Cardiac fibroblast (primary cell): ENCODE measurements around the gene MTHFSD.

Experiments used
- DNase-seq, 2 donors: peaks; one replicate each; pipeline versions ENCODE4 v3.0.0 to v3.0.0-alpha.2; 2010; ENCODE audit warnings: low read depth in 2 of 2
- H3K4me3 ChIP-seq, 2 donors: replicated peaks in 1 of 2; 1 replicate in 1 of 2; 2 replicates in 1 of 2; pipeline ENCODE4 v1.5.1; 2011; ENCODE audit warnings: low read depth in 2 of 2, low read length in 2 of 2, mild to moderate bottlenecking in 2 of 2, moderate library complexity in 1 of 2
- CTCF ChIP-seq: IDR thresholded peaks from one replicate; pipeline ENCODE4 v1.5.1; 2011; ENCODE audit warnings: low read depth, mild to moderate bottlenecking, low read length, inconsistent platforms

The MTHFSD gene

GRCh38 chr16:86499889-86500707 lies 54.9 kb downstream of the MTHFSD start:
- no peak overlapping the region for H3K4me3 ChIP-seq
- TF ChIP-seq CTCF: no peak
- no peak for DNase-seq

DNA sequence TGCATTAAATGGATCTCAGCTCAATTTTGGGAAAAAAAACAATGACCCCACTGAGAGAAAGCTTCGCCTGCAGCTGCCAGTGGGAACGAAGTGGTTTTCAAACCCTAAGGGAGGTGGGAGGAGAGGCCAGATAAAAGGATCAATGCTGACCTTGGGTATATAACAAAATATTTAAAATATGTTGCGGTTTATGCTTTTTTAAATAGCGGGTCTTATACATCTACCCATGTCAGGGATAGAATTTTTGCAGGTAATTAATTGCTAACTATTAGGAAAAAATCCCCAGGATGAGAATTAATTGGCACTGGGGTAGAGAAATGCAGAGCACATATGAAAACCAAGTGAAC lies 55.6 kb downstream of the MTHFSD start:
- no peak for TF ChIP-seq CTCF
- no peak overlapping the region for H3K4me3 ChIP-seq
- DNase-seq: no peak

DNA sequence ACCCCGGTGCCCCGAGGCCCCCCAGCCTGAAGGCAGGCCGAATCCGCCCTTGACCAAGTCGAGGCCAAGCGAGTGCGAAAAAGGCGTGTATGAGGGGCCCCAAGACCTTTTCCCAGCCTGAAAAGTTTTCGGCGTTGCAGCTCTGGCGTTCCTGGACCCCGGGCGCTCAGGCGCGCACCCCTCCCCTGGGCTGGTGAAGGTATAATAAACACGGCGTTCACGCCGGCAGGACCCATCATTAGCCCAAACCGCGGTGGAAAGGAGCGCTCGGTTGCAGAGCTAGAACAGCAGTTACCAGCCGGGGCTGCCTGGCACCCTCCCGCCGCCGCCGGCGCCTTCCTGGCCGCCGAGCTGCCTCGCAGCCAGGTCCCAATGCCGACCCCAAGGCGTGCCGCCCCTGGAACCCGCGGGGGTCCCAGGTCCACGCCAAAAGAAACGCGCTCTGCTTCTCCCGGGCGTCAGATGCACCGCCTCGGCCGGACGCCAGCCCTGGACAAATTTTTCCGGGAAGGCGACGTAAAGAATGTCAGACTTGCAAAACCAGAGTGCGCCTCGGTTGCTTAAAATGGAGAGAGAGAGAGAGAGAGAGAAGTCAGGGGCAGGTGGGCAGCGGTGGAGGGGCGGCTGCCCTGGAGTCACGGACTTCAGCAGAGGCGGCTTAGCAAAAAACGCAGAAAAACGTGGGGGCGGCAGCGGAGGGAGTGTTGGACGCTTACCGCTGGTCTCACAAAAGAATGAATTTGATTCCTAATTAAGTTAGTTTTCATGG lies 56.2 kb downstream of the MTHFSD start:
- no peak overlapping the region for H3K4me3 ChIP-seq
- peak in 1 of 2 donors; percentile 53 for DNase-seq
- no peak for TF ChIP-seq CTCF

DNA sequence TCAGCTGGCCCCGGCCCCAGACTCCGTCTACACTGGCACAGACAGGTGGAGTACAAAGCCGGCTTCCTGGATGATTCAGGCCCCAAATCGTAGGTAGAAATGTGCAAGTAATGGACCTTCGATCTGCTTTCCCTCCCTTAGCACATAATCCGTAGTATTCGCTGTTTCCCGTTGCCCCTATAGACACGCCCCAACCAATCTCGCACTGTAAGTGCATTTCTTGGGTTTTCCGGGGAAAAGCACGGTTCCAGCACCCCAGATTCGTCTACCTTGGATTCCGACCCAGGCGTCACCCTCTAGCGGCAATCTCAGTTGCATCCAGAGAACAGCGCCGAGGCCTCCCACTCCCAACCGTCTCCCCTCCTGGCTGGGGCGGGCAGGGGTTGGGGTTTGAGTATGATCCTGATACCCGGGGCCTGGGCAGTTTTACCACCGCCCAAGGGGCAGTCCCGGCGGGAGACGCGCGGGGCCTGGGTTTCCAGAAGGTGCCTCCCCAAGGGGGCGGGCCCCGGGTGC lies 56.8 kb downstream of the MTHFSD start:
- no peak overlapping the region for H3K4me3 ChIP-seq
- no peak for TF ChIP-seq CTCF
- DNase-seq: no peak

- no peak for TF ChIP-seq CTCF
- DNase-seq: no peak
- H3K4me3 ChIP-seq: no peak overlapping the region
Measured at GRCh38 chr16:86497551-86498021, 57.4 kb downstream of the MTHFSD start.

DNA sequence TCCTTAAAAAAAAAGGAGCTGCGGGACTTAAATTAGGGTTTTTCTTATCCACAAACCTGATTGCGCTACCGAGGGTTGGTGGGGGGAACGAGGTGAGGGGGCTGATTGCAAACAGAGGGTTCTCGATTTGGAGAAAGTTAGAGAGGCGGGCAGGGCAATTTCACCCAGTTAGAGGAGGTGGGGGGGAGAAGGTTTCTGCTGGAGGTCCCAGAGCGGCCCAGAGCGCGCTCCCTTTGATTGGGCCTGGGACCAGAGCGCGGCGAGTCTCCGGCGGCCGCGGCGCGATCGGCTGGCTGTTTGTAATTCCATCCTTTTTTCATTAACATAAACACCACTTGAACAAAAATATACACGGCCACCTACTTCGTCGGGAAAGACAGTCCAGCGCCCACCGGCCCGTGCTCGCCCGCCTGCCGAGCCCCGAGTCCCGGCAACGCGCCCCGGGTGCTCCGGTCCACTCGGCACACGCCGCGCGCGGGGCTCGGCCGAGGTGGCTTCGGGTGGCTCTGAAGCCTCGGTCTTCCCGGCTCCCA lies 58.0 kb downstream of the MTHFSD start:
- no peak overlapping the region for H3K4me3 ChIP-seq
- no peak for DNase-seq
- no peak for TF ChIP-seq CTCF
